Measurements from ENCODE around the gene HDAC1. TPM values are rescaled to one million over a fixed set of nuclear protein-coding genes. Genes with fewer than 3 reads are reported as not detected.

HDAC1 gene
- total RNA-seq, 2 experiments from 2014 or later, result 56.9 to 61.0 TPM

DNA sequence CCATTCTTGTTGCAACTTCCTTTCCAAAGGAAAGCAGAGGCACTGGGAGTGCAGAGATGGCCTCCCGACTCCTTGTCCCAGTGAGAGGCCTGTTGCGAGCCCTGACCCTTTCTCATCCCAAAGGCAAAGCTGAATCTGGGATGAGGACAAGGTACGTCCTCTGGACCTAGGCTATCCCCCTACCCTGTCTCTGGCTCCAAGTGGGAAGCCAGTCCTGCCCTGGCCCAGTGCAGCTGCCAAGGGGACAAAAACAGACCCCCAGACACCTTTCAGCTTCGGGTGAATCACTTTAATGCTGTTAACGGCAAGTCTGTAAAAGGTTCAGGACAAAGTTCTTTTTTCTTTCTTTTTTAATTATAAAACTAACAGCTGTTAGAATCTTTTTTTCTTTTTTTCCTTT lies 73.0 kb downstream of the HDAC1 start:
- peaks cover 79% of the 10 kb centered on the region for H3K36me3 Mint-ChIP-seq (ENCODE audit: low read depth)
- DNase-seq (no peak), ATAC-seq (ENCODE audit: poor library complexity) (no peak)
- peaks cover 5% of the 10 kb centered on the region for H3K27me3 Mint-ChIP-seq
- H3K4me1 ChIP-seq (ENCODE audit: insufficient read depth, low read length), result peaks cover 24% of the 10 kb centered on the region
- no peak overlapping the region for H3K4me3 ChIP-seq (ENCODE audit: low read length)
- peaks cover 54% of the 10 kb centered on the region for H3K36me3 ChIP-seq (ENCODE audit: insufficient read depth, low read length)
- no peaks in the 10 kb centered on the region for H3K9me3 Mint-ChIP-seq
- intact Hi-C loops (cut with DNase I, micrococcal nuclease), result no loop called here
- H3K27ac Mint-ChIP-seq, result no peak overlapping the region
- peaks cover 0 to 3% of the 10 kb centered on the region in 2 experiments for H3K27me3 ChIP-seq (ENCODE audit: control insufficient read depth in 1 of 2, insufficient read depth in 2 of 2, low read length in 2 of 2)
- TF ChIP-seq, protein P1, sequence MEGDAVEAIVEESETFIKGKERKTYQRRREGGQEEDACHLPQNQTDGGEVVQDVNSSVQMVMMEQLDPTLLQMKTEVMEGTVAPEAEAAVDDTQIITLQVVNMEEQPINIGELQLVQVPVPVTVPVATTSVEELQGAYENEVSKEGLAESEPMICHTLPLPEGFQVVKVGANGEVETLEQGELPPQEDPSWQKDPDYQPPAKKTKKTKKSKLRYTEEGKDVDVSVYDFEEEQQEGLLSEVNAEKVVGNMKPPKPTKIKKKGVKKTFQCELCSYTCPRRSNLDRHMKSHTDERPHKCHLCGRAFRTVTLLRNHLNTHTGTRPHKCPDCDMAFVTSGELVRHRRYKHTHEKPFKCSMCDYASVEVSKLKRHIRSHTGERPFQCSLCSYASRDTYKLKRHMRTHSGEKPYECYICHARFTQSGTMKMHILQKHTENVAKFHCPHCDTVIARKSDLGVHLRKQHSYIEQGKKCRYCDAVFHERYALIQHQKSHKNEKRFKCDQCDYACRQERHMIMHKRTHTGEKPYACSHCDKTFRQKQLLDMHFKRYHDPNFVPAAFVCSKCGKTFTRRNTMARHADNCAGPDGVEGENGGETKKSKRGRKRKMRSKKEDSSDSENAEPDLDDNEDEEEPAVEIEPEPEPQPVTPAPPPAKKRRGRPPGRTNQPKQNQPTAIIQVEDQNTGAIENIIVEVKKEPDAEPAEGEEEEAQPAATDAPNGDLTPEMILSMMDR (IDR thresholded peaks at IDR 0.05), result no peak
- no peak overlapping the region for H3K4me3 Mint-ChIP-seq
- POLR2A ChIA-PET, result interaction anchor here (0.5 to 4.3 kb wide), 3 partner anchors 28 to 451 kb away, joined by 3 to 16 read pairs (median 3); partner anchors contain the start of genes BSDC1 and MARCKSL1
- H3K4me1 Mint-ChIP-seq (ENCODE audit: low read depth), result peaks cover 13% of the 10 kb centered on the region
- CTCF ChIA-PET, result no interaction called here
- no peaks in the 10 kb centered on the region for H3K9me3 ChIP-seq (ENCODE audit: control insufficient read depth in 1 of 2, insufficient read depth in 1 of 2, low read length in 2 of 2)
- H3K27ac ChIP-seq (ENCODE audit: low read depth in 1 of 2, low read length in 2 of 2), result no peak overlapping the region

DNA sequence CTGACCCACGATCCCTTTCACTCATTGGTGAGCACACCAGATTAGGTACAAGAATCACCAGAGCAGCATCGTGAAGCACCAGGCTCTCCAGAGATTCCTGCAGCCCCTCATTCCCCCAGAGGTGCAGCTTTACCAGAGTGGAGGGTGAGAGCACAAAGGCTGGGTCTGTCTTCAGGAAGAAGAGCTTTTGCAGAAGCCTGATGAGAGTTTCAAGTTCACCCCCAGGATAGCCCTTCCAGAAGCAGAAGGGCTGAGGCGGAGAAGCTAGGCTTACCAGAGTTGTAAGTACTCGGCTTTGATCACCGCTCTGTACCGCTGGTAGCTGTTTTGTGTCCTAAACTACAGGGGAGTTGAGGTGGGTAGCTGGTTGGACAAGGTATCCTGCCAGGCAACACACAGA lies 73.6 kb downstream of the HDAC1 start:
- TF ChIP-seq, protein P1 (IDR thresholded peaks at IDR 0.05), result no peak
- Histone ChIP-seq H3K27ac (ENCODE audit: low read depth in 1 of 2, low read length in 2 of 2) (no peak overlapping the region), H3K36me3 (ENCODE audit: insufficient read depth, low read length) (peaks cover 55% of the 10 kb centered on the region), H3K9me3 (ENCODE audit: control insufficient read depth in 1 of 2, insufficient read depth in 1 of 2, low read length in 2 of 2) (no peaks in the 10 kb centered on the region), H3K4me3 (ENCODE audit: low read length) (no peak overlapping the region), H3K4me1 (ENCODE audit: insufficient read depth, low read length) (peaks cover 19% of the 10 kb centered on the region), H3K27me3 (ENCODE audit: control insufficient read depth in 1 of 2, insufficient read depth in 2 of 2, low read length in 2 of 2) (peaks cover 0 to 3% of the 10 kb centered on the region in 2 experiments)
- ChIA-PET POLR2A (interaction anchor here (0.5 to 4.3 kb wide), 4 partner anchors 29 to 451 kb away, joined by 3 to 16 read pairs (median 3); partner anchors contain the start of genes BSDC1 and MARCKSL1), CTCF (no interaction called here)
- H3K36me3 Mint-ChIP-seq (ENCODE audit: low read depth), result peaks cover 78% of the 10 kb centered on the region
- ATAC-seq (ENCODE audit: poor library complexity) (no peak), DNase-seq (no peak)
- no peaks in the 10 kb centered on the region for H3K9me3 Mint-ChIP-seq
- H3K27ac Mint-ChIP-seq, result peak overlapping the region; percentile 56
- intact Hi-C loops (cut with DNase I, micrococcal nuclease), result no loop called here
- H3K27me3 Mint-ChIP-seq, result peaks cover 5% of the 10 kb centered on the region
- peak overlapping the region; percentile 20 for H3K4me3 Mint-ChIP-seq
- H3K4me1 Mint-ChIP-seq (ENCODE audit: low read depth), result peaks cover 11% of the 10 kb centered on the region

DNA sequence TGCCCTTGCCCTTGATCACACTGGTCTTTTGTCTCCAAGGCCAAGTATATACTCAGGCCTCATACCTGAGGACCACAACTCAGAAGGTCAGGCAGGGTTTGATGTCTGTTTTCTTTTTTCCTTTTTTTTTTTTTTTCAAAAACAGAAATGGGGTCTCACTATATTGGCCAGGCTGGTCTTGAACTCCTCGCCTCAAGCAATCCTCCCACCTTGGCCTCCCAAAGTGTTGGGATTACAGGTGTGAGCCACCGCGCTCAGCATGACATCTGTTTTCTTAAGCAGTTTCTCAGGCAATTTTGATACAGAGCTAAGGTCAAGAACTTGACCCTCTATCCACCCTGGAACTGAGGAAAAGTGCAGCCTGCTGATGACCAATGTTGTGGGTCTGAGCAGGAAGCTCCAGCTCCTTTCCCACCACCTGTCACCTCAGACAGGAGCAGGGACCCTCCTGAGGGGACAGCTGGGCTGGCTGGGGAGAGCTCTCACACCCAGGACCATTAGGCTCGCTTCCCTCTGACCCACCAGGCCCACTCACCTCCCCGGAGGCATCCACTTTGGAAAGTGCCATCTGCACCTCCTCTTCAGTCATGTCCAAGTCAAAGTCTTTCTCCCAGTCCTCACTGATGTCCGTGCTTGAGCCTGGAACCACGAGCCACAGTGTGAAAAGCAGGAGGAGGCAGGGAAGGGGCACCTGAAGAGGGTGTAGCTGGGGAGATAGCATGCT lies 76.2 kb downstream of the HDAC1 start:
- Mint-ChIP-seq H3K4me1 (ENCODE audit: low read depth) (peaks cover 17% of the 10 kb centered on the region), H3K27me3 (no peaks in the 10 kb centered on the region), H3K4me3 (no peak overlapping the region), H3K36me3 (ENCODE audit: low read depth) (peaks cover 80% of the 10 kb centered on the region), H3K9me3 (no peaks in the 10 kb centered on the region), H3K27ac (no peak overlapping the region)
- ChIA-PET POLR2A (no interaction called here), CTCF (interaction anchor here (0.9 kb wide), 1 partner anchor 33 kb away, joined by 3 read pairs; no protein-coding TSS in a partner anchor)
- peaks cover 67% of the 10 kb centered on the region for H3K36me3 ChIP-seq (ENCODE audit: insufficient read depth, low read length)
- TF ChIP-seq, protein P1 (IDR thresholded peaks at IDR 0.05), result no peak
- H3K27me3 ChIP-seq (ENCODE audit: control insufficient read depth in 1 of 2, insufficient read depth in 2 of 2, low read length in 2 of 2), result no peaks in the 10 kb centered on the region
- H3K4me1 ChIP-seq (ENCODE audit: insufficient read depth, low read length), result peaks cover 15% of the 10 kb centered on the region
- no peaks in the 10 kb centered on the region for H3K9me3 ChIP-seq (ENCODE audit: control insufficient read depth in 1 of 2, insufficient read depth in 1 of 2, low read length in 2 of 2)
- H3K27ac ChIP-seq (ENCODE audit: low read depth in 1 of 2, low read length in 2 of 2), result no peak overlapping the region
- no peak for DNase-seq
- no peak overlapping the region for H3K4me3 ChIP-seq (ENCODE audit: low read length)
- intact Hi-C loops (cut with DNase I, micrococcal nuclease), result no loop called here
- no peak for ATAC-seq (ENCODE audit: poor library complexity)
